RWPE2 (cell line): ENCODE results near the gene ANGEL1.

Source experiments
- ATAC-seq: fragments of 200-7000 bp; cut with Tn5 transposase; 3 replicates; pipeline ENCODE4 v1.9.1; 2021; ENCODE audit warnings: low read depth
- DNase-seq: peaks from one replicate; pipeline ENCODE4 v3.0.0-alpha.2; 2020; ENCODE audit warnings: low spot score
- H3K27ac ChIP-seq: fragments of 450-650 bp; 2 replicates; pipeline ENCODE4 v1.5.1; 2017; ENCODE audit warnings: mild to moderate bottlenecking; ENCODE audit not compliant: poor library complexity, severe bottlenecking
- H3K27me3 ChIP-seq: fragments of 250-450 bp; sonication (Bioruptor Pico); 2 replicates; pipeline ENCODE4 v1.5.1; 2021; ENCODE audit warnings: mild to moderate bottlenecking, moderate library complexity; ENCODE audit not compliant: insufficient read depth, poor library complexity, severe bottlenecking
- H3K36me3 ChIP-seq: fragments of 250-450 bp; sonication (Bioruptor Pico); 2 replicates; pipeline ENCODE4 v1.5.1; 2020; ENCODE audit warnings: low read depth, mild to moderate bottlenecking, moderate library complexity
- H3K4me1 ChIP-seq: fragments of 250-450 bp; sonication (Bioruptor Pico); 2 replicates; pipeline ENCODE4 v1.5.1; 2021; ENCODE audit warnings: mild to moderate bottlenecking, moderate library complexity; ENCODE audit not compliant: insufficient read depth, poor library complexity, severe bottlenecking
- H3K4me3 ChIP-seq: fragments of 250-450 bp; sonication (Bioruptor Pico); 2 replicates; pipeline ENCODE4 v1.5.1; 2021; ENCODE audit warnings: mild to moderate bottlenecking, moderate library complexity; ENCODE audit not compliant: severe bottlenecking
- H3K9me3 ChIP-seq: fragments of 250-450 bp; sonication (Bioruptor Pico); 2 replicates; pipeline ENCODE4 v1.5.1; 2021; ENCODE audit warnings: mild to moderate bottlenecking, moderate library complexity; ENCODE audit not compliant: severe bottlenecking
- TF ChIP-seq, protein P1 (sequence below): fragments of 450-650 bp; IDR thresholded peaks from one replicate; pipeline ENCODE4 v1.5.1; 2017; ENCODE audit warnings: mild to moderate bottlenecking, moderate library complexity; ENCODE audit not compliant: poor library complexity, severe bottlenecking

Gene ANGEL1

DNA sequence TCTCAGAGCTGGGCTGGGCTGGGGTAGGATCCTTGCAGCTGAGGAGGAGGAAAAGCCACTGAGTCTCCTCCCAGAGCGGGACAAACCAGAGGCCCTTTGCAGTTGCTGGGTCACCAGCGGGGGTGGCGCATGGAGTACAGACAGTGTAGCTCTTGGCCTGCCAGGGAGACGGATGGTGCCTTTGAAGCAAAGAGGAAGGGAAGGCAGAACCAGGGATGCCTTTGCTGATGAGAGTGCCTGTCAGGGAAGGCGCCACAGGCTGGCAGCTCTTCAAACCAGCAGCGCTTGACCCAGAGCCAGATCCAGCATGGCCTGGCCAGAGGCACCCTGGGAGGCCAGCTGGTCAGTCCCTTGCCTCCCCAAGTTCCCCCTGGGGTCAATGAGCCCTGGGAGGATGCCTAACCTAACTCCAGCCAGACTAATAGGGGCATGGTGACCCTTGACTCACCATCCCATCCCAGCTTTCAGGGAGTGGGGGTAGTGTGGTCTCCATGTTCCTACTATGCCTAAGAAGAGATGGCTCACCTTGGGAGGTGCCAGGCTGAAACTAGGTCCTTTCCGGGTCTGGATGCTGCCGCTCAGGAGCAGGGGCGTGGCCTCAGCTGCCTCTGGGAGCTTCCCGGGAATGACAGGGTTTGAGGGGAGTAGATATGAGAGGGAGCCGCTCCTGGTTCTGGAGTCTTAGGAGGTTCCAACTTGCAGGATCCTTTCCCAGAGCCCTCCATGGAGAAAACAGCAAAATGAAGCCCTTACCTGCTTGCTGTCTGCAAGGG is 31.6 kb downstream of the ANGEL1 start:
- Histone ChIP-seq H3K27me3 (no peaks in the 10 kb centered on the region), H3K4me3 (no peak overlapping the region), H3K36me3 (peaks cover 3% of the 10 kb centered on the region; the same call in 1 of the 2 replicates), H3K27ac (no peak overlapping the region), H3K4me1 (peaks cover 6% of the 10 kb centered on the region), H3K9me3 (no peaks in the 10 kb centered on the region)
- DNase-seq, result no peak
- no peak for ATAC-seq
- TF ChIP-seq, protein P1, sequence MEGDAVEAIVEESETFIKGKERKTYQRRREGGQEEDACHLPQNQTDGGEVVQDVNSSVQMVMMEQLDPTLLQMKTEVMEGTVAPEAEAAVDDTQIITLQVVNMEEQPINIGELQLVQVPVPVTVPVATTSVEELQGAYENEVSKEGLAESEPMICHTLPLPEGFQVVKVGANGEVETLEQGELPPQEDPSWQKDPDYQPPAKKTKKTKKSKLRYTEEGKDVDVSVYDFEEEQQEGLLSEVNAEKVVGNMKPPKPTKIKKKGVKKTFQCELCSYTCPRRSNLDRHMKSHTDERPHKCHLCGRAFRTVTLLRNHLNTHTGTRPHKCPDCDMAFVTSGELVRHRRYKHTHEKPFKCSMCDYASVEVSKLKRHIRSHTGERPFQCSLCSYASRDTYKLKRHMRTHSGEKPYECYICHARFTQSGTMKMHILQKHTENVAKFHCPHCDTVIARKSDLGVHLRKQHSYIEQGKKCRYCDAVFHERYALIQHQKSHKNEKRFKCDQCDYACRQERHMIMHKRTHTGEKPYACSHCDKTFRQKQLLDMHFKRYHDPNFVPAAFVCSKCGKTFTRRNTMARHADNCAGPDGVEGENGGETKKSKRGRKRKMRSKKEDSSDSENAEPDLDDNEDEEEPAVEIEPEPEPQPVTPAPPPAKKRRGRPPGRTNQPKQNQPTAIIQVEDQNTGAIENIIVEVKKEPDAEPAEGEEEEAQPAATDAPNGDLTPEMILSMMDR, result no peak

DNA sequence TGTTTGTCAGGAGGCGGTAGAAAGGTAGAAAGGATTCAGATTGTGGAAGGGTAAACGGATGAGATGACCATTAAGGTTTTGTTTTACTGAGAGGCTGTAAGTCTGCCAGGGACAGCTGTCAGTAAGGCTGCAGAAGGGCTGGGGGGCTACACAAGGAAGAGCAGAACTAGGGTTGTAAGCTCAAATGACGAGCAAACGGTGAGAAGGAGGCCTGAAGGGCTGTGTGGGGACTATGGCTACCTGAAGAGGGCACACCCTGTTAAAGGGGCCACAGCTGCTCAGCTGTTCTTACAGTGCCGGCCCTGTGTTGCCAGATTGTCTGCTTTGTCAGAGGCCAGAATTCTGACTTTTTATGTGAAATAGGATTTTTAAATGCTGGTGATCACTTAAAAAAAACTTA is 32.3 kb downstream of the ANGEL1 start:
- no peak overlapping the region for H3K4me3 ChIP-seq
- peaks cover 6% of the 10 kb centered on the region for H3K4me1 ChIP-seq
- DNase-seq, result no peak
- H3K9me3 ChIP-seq, result no peaks in the 10 kb centered on the region
- TF ChIP-seq, protein P1, result no peak
- peaks cover 3% of the 10 kb centered on the region; the same call in 1 of the 2 replicates for H3K36me3 ChIP-seq
- H3K27ac ChIP-seq, result no peak overlapping the region
- ATAC-seq, result no peak
- no peaks in the 10 kb centered on the region for H3K27me3 ChIP-seq

DNA sequence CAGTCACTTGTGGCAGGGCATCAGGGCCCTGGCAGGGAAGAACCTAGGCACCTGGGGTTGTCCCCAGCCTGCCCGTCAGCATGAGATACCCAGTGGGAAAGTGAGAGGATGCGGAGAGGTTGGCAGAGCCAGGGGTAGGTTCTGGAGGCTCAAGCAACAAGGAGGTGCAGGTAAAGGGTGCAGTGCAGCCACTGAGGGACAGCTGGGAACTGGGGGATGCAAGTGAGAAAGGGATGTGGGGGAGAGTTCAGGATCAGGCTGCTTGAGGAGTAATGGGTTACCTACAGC is 32.7 kb downstream of the ANGEL1 start:
- H3K36me3 ChIP-seq, result peaks cover under 1% of the 10 kb centered on the region; the same call in 1 of the 2 replicates
- DNase-seq, result no peak

DNA sequence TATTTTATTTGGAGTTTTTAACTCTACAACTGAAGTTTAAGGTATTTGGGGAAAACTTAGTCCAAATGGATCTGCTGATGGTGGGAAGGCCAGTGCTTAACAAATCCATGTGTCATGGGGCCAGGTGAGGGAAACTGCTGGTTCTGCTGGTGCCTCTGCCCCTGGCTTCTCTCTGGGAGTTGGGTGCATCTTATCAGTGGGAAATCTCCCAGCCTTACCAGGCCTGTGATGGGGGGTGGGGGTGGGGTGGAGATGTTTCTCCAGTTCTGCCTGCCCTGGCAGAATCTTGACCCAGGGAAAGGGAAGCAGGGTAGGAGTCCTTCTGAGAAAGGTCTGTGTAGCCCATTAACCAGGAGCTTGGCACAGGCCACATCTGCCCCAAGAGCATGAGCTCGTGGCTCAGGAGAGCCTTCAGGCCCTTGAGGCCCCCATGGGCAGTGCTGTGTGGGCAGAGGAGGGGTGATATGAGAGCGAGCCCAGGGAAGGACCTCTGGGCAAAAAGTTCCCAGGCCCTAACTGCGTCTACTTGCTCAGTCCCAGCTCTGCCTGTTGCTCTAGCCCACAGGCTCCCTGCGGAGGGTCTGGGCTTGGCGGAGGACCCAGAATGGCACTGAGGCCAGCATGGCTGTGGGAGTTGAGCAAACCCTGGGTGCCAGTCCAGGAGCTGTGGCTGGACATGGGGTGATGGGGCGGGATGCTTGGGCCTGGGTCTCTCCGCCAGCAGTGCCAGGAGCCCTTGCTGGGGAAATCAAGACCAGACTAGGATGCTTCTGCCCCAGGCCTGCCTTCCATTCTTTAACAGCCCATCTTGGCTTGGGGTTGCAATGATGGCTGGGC is 33.2 kb downstream of the ANGEL1 start:
- TF ChIP-seq, protein P1, result no peak
- Histone ChIP-seq H3K27me3 (no peaks in the 10 kb centered on the region), H3K9me3 (no peaks in the 10 kb centered on the region), H3K27ac (no peak overlapping the region), H3K36me3 (no peaks in the 10 kb centered on the region; the same call in 1 of the 2 replicates), H3K4me1 (peaks cover 6% of the 10 kb centered on the region), H3K4me3 (no peak overlapping the region)
- ATAC-seq (no peak), DNase-seq (no peak)

More for the DNA sequence above, 32.7 kb downstream of the ANGEL1 start:
- ATAC-seq, result no peak
- Histone ChIP-seq H3K27me3 (no peaks in the 10 kb centered on the region), H3K27ac (no peak overlapping the region), H3K4me1 (peaks cover 6% of the 10 kb centered on the region), H3K4me3 (no peak overlapping the region), H3K9me3 (no peaks in the 10 kb centered on the region)
- TF ChIP-seq, protein P1, result no peak
